Right forelimb (tissue), 1 donor: Measurements from ENCODE around the gene EML4.
"Not testable (repeated sequence)": the region's sequence is repeated elsewhere in the genome, so short reads cannot be mapped to it uniquely, and the experiment has no call there.

ENCODE experiments used
- DNase-seq: peaks from one replicate; pipeline ENCODE4 v3.0.0-alpha.2; 2018

Gene EML4

GRCh38 chr2:42337846-42338566, 168.9 kb downstream of the EML4 start:
- DNase-seq: no peak

- no peak for DNase-seq
Observed at GRCh38 chr2:42338567-42339190, 169.5 kb downstream of the EML4 start.

- no peak for DNase-seq
Observed at GRCh38 chr2:42339191-42339912, 170.2 kb downstream of the EML4 start.

GRCh38 chr2:42340045-42340937, 171.1 kb downstream of the EML4 start:
- no peak for DNase-seq

GRCh38 chr2:42340938-42341636, 171.9 kb downstream of the EML4 start:
- DNase-seq: no peak

GRCh38 chr2:42342061-42342794, 173.1 kb downstream of the EML4 start:
- DNase-seq: no peak

- DNase-seq: no peak
Observed at GRCh38 chr2:42342795-42343241, 173.7 kb downstream of the EML4 start.

GRCh38 chr2:42345986-42346385, 176.8 kb downstream of the EML4 start:
- no peak for DNase-seq

- DNase-seq: not testable (repeated sequence)
Observed at GRCh38 chr2:42346856-42347255, 177.7 kb downstream of the EML4 start.

GRCh38 chr2:42347518-42347917, 178.4 kb downstream of the EML4 start:
- not testable (repeated sequence) for DNase-seq

- DNase-seq: no peak
Observed at GRCh38 chr2:42348113-42348805, 179.1 kb downstream of the EML4 start.

- DNase-seq: no peak
Observed at GRCh38 chr2:42350434-42351063, 181.4 kb downstream of the EML4 start.

- no peak for DNase-seq
Observed at GRCh38 chr2:42351864-42352263, 182.7 kb downstream of the EML4 start.

GRCh38 chr2:42353792-42354429, 184.8 kb downstream of the EML4 start:
- no peak for DNase-seq

GRCh38 chr2:42359304-42359964, 190.3 kb downstream of the EML4 start:
- DNase-seq: no peak

- DNase-seq: no peak
Observed at GRCh38 chr2:42359965-42360483, 190.9 kb downstream of the EML4 start.

GRCh38 chr2:42360493-42360889, 191.3 kb downstream of the EML4 start:
- no peak for DNase-seq

GRCh38 chr2:42360890-42361727, 192.0 kb downstream of the EML4 start, which contains the start of gene COX7A2L:
Gene COX7A2L, minus strand, starts transcription at chr2:42361217. Its CDS starts 56 bp downstream, at chr2:42361161.
- peak; percentile 98 for DNase-seq
